HG03520 (cell line): ENCODE data around the gene FGFRL1.
"Not testable (repeated sequence)": the region's sequence is repeated elsewhere in the genome, so short reads cannot be mapped to it uniquely, and the experiment has no call there.

Source experiments
- ATAC-seq: cut with Tn5 transposase; IDR thresholded peaks from one replicate; pipeline ENCODE4 v1.9.1; 2021; ENCODE audit warnings: mild to moderate bottlenecking, moderate library complexity; ENCODE audit not compliant: unreplicated experiment

FGFRL1 gene

GRCh38 chr4:973431-974397, 37.7 kb upstream of the FGFRL1 start, which contains the start of gene DGKQ:
DGKQ (minus strand) TSS chr4:973569; CDS start chr4:973482, 87 bp downstream.
- peak; percentile 68 for ATAC-seq

- no peak for ATAC-seq
These were observed 36.8 kb upstream of the FGFRL1 start for GRCh38 chr4:974668-975067.

- ATAC-seq: not testable (repeated sequence)
These were observed 35.4 kb upstream of the FGFRL1 start for GRCh38 chr4:976016-976415.

GRCh38 chr4:978957-979701, 32.3 kb upstream of the FGFRL1 start:
- no peak for ATAC-seq

DNA sequence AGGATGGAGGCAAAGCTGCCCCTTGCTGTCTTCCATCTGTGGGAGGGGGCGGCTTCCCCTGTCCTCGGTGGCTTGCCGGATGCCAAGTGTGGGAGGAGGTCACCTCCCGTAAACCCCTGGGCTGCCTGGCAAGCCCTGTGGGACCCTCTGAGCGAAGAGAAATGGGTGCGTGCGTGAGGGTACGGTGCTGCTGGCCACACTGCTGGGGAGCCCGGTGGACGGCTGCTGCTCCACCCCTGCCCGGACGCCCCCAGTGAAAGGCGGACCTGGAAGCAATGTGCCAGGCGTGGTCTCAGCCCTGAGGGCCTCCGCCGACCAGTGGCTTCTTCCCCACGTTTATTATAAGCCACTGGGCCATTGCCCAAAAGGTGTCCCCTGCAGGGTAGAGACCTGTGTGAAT, 29.1 kb upstream of the FGFRL1 start:
- ATAC-seq: no peak

DNA sequence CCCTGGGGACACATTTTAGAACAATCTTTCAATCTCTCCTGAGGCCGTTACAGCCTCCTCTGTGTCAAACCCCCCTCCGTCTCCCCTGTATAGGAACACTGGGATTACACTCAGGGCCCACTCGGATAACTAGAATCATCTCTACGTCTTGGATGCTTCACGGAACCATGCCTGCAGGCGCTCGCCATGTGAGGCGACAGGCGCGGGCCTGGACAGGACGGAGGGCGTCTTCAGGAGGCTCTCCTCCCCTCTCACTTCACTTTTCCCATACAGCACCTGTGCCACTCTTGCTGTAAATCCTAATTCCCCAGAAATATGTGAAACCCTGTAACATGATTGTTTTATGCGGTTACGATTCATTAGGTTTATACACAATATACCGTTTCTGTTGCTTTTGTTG, 28.6 kb upstream of the FGFRL1 start:
- no peak for ATAC-seq

DNA sequence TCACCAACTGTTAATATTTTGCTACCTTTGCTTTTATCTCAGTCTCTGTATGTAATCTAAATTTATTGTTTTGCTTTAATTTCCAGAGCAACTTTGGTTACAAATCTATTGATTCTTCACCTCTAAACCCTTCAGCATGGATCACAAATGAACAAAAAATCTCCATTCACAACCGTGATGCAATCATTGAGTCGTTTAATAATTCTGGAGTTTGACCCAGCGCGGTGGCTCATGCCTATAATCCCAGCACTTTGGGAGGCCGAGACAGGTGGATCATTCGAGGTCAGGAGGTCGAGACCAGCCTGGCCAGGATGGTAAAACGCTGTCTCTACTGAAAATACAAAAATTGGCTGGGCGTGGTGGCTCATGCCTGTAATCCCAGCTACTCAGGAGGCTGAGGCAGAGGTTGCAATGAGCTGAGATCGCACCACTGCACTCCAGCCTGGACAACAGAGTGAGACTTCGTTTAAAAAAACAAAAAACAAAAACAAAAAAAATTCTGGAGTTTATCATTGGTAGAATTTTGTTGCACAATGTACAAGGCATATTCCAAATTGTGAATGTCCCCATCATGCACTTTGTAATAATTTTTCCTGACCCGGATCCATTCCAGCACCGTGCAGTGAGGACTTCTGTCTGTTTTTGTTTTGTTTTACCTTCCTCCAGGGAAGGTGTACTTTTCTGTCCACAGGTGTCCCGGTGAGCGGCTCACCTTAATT, 26.9 kb upstream of the FGFRL1 start:
- ATAC-seq: no peak

GRCh38 chr4:985123-985830, 26.1 kb upstream of the FGFRL1 start:
- no peak for ATAC-seq

DNA sequence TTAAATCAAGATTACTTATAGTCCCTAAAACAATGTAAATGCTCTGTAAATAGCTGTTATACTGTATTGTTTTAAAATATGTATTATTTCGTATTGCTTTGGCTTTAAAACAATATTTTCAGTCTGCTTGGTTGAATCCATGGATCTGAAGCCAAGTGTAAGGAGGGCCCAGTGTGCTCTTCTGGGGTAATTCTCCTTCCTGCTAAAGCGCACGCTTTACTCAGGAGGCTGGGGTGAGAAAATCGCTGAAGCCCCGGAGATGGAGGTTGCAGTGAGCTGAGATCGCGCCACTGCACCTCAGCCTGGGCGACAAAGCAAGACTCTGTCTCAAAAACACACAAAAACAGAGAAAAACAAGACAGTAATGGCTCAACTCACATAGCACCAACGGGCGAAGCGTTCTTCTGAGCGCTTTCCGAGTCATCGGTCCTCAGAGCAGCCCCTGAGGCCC, 25.0 kb upstream of the FGFRL1 start:
- ATAC-seq: peak; percentile 18

- ATAC-seq: peak; percentile 72
These were observed 24.4 kb upstream of the FGFRL1 start, which contains the start of gene IDUA for GRCh38 chr4:986879-987623. IDUA (plus strand) TSS chr4:987044; CDS start chr4:987085, 41 bp downstream.

- no peak for ATAC-seq
These were observed 23.6 kb upstream of the FGFRL1 start for GRCh38 chr4:987624-988513.

DNA sequence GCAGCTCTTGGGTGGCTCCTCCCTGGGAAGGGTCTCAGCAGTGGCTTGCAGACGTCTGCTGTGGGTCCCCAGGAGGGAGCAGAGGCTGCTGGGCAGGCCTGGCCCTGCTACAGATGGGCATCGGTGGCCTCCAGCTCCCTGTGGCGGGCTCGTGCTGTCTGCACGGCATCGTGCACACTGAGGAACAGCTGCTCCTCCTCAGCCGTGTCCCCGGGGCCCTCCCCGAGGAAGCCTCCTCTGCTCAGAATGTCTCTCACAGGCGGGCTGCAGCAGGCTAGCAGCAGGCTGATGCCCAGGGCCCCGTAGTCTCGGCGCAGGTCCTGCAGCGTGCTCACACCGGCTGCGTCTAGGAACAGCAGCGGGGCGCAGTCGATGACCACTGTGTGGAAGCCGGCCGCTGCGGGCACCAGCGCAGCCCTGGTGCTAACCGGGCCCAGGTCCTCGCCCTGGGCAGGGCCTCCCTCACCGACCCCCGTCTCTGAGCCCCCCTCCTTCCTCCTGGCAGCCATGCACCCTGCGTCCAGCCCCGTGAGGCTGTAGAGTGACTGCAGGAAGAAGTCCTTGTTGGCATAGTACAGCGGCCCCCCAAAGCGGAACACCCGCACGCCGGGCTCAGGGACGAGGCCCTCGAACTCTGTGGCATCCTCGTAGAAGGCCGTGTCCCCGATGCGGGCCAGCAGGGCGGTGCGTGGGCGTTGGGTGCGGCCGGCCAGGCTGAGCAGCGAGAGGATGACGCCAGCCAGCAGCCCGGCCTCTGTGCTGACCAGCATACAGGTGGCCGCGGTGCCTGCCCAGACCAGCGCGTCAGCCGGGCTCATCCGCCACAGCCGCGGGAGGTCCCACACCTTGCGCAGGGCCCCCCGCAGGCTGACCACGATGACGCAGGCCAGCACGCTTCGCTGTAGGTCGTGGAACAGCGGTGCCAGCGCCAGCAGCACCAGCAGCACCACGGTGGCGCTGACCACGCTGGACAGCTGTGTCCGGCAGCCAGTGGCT, 22.4 kb upstream of the FGFRL1 start:
- no peak for ATAC-seq

DNA sequence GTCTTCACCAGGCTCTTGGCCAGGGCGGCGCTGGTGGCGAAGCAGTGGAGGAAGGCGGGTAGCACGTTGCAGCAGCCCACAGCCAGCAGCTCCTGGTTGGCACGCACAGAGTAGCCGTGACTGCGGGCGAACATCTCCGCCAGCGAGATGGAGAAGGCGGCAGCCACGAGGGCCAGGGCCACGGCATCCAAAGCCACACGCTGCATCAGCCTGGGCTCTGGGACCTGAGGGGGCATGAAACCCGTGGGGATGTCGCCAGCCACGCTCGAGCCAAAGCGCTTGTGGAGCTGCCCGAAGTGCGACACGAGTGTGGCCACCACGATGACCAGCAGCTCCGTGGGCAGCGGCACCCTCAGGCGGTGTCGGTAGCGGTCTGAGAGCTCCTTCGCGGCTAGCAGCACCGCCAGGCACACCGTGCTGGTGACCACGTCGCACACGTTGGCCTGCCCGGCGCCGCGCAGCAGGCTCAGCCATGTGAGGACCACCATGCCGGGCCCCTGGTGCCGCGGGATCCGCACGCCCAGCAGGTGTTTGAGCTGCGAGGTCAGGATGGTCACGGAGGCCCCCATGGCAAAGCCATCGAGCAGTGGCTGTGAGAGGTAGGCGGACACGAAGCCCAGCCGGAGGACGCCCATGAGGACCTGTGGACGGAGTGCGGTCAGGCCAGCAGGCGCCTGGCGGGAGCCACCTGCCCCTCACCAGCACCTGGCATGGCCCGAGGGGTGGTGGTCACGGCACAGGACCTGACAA, 21.5 kb upstream of the FGFRL1 start:
- ATAC-seq: no peak

DNA sequence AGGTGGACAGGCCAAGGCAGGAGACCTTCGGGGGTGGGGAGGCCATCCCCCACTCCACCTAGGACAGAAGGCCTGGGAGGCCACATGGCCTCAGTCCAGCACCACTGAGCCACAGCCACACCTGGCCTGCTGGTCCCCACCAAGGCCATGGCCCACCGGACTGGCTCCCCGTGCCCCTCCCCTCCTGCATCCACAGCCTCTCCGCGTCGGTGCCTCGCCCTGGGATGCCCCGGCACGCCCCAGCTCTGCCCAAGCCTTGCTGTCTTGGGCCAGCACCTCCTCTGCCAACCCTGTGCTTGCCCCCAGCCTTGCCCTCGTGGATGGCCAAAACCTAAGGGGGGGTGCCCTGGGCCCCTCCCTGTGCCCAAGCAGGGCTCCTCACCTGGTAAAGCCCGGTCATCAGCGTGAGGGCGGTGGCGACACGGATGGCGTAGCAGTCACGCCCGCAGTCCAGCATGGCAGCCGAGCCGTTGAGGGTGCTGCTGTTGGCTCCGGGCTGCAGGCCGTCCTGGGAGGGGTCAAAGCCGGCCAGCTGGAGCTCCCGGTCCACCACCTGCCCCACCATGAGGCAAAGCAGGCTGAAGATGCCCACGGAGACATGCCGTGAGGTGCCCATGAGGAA, 20.6 kb upstream of the FGFRL1 start:
- ATAC-seq: no peak

DNA sequence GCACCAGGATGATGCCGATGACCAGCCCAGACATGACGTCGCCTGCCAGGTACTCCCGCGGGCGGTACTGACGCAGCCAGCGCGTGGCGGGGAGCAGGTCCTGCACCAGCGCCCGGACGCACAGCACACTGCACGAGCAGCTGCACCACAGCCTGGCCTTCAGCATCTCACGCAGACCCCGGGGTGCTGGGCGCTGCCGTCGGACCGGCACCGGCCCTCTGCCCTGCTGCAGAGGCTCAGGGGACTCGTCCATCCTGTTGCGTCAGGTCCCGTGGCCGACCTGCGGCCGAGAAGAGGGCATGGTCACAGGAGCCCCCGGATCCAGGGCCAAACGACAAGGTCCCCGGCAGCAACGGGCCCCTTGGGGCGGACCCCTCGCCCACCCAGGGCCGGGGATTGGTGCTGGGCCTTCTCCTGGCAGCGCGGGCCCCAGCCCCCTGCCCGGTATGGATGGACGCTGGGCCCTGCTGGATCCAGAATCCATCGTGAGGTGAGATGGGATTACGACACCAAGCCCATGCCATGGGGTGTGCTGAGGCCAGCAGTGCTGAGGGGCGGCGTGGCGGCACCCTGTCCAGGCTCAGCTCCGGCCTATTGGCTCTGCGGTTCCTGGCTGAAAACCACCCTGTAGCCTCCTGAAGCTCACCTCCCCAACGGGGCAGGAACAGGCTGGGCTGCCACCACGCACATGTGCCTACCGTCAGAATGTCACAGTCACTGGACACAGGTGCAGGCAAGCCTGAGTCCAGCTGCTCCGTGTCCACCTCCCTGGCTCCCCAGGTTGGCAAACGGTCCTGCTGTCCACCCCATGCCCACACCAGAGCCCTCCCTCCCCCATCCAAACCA, 19.8 kb upstream of the FGFRL1 start:
- no peak for ATAC-seq
